ENCODE measurements around the gene PLA2G3.

DNA sequence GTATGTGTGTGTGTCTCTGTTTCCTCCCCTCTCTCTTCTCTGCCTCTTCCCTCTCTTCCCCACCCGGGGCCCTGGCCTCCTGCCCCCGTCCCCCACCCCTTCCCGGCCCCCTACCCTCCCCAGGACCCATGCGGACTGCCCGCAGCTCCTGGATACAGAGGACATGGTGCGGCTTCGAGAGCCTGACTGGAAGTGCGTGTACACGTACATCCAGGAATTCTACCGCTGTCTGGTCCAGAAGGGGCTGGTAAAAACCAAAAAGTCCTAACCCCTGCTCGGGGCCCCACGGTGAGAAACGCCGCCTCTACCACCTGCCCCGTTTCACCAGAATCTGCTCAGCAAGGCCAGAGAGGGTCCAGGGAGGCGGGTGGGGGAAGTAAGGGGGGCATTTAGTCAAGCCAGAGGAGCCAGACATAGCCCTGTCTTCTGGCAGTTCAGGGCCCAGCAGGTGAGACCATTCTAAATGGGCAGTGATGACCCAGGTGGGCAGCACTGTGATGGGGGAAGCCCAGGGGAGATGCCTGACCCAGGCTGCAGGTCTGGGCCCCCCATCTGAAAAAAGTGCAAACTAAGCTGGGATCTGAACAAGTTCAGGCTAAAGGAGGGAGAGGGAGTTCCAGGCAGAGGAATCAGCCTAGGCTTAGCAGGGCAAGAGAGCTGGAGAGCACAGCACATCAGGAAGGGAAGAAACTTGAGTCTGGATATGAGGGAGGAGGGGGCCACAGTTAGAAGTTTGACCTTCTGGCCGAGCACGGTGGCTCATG lies 39.4 kb downstream of the PLA2G3 start:
- TF ChIP-seq, protein P1, sequence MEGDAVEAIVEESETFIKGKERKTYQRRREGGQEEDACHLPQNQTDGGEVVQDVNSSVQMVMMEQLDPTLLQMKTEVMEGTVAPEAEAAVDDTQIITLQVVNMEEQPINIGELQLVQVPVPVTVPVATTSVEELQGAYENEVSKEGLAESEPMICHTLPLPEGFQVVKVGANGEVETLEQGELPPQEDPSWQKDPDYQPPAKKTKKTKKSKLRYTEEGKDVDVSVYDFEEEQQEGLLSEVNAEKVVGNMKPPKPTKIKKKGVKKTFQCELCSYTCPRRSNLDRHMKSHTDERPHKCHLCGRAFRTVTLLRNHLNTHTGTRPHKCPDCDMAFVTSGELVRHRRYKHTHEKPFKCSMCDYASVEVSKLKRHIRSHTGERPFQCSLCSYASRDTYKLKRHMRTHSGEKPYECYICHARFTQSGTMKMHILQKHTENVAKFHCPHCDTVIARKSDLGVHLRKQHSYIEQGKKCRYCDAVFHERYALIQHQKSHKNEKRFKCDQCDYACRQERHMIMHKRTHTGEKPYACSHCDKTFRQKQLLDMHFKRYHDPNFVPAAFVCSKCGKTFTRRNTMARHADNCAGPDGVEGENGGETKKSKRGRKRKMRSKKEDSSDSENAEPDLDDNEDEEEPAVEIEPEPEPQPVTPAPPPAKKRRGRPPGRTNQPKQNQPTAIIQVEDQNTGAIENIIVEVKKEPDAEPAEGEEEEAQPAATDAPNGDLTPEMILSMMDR (IDR thresholded peaks at IDR 0.05): no peak
- no peak for TF ChIP-seq POLR2A (IDR thresholded peaks at IDR 0.05)
